HG03469 (cell line): Measurements from ENCODE around the gene NEUROD4.

Source experiments
- ATAC-seq: cut with Tn5 transposase; IDR thresholded peaks from one replicate; pipeline ENCODE4 v1.9.1; 2021; ENCODE audit warnings: mild to moderate bottlenecking, moderate library complexity, moderate number of reproducible peaks; ENCODE audit not compliant: unreplicated experiment

The NEUROD4 gene

GRCh38 chr12:55058082-55058481 lies 38.3 kb downstream of the NEUROD4 start:
- ATAC-seq: no peak

GRCh38 chr12:55058776-55059175 lies 39.0 kb downstream of the NEUROD4 start:
- no peak for ATAC-seq

GRCh38 chr12:55060470-55060869 lies 40.7 kb downstream of the NEUROD4 start:
- ATAC-seq: peak; percentile 98

- ATAC-seq: no peak
These were observed 41.2 kb downstream of the NEUROD4 start for GRCh38 chr12:55061024-55061423.

- no peak for ATAC-seq
These were observed 43.5 kb downstream of the NEUROD4 start for GRCh38 chr12:55063291-55063690.

GRCh38 chr12:55065535-55065934 lies 45.8 kb downstream of the NEUROD4 start:
- no peak for ATAC-seq

- ATAC-seq: no peak
These were observed 47.9 kb downstream of the NEUROD4 start for GRCh38 chr12:55067701-55068100.

GRCh38 chr12:55068416-55069010 lies 48.7 kb downstream of the NEUROD4 start:
- ATAC-seq: peak; percentile 43

GRCh38 chr12:55072083-55072482 lies 52.3 kb downstream of the NEUROD4 start:
- ATAC-seq: no peak

GRCh38 chr12:55073043-55074022 lies 53.6 kb downstream of the NEUROD4 start:
- no peak for ATAC-seq

- no peak for ATAC-seq
These were observed 55.0 kb downstream of the NEUROD4 start for GRCh38 chr12:55074806-55075205.
